ENCODE measurements around the gene WDR86.

WDR86 gene

GRCh38 chr7:151424799-151425198, 15.0 kb upstream of the WDR86 start:
- no peak for TF ChIP-seq SUZ12 (IDR thresholded peaks at IDR 0.05)
- TF ChIP-seq HDGF (IDR thresholded peaks at IDR 0.05; ENCODE audit: borderline replicate concordance) = no peak
- TF ChIP-seq TARDBP (IDR thresholded peaks at IDR 0.05) = no peak
- no peak for TF ChIP-seq FOXM1 (IDR thresholded peaks at IDR 0.05; ENCODE audit: borderline replicate concordance)
- TF ChIP-seq L3MBTL2 (conservative IDR thresholded peaks at IDR 0.05) = no peak
- ChIA-PET POLR2A (no interaction called here), CTCF (no interaction called here)
- no peak for DNase-seq (ENCODE audit: extremely low spot score)

DNA sequence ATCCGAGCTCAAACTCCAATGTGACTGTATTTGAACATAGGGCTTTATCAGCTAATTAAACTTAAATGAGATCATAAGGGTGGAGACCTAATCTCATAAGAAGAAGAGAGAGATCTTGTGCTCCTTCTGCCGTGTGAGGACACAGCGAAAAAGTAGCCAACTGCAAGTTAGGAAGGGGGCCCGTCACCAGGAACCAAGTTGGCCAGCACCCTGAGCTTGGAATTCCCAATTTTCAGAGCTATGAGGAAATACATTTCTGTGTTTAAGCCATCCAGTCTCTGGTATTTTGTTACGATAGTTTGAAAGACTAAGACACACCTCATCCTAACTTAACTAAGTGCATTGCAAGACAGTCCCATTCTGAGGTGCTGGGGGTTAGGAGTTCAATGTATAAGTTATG, 14.1 kb upstream of the WDR86 start:
- ChIA-PET CTCF (no interaction called here), POLR2A (no interaction called here)
- TF ChIP-seq CTBP1 (IDR thresholded peaks at IDR 0.05; ENCODE audit: borderline replicate concordance) = no peak
- no peak for TF ChIP-seq FOXK2 (IDR thresholded peaks at IDR 0.05)
- no peak for TF ChIP-seq NFRKB (IDR thresholded peaks at IDR 0.05)
- no peak for TF ChIP-seq SUZ12 (IDR thresholded peaks at IDR 0.05)
- no peak for TF ChIP-seq ZNF384 (IDR thresholded peaks at IDR 0.05)
- TF ChIP-seq BHLHE40 (IDR thresholded peaks at IDR 0.05; ENCODE audit: borderline replicate concordance) = no peak
- TF ChIP-seq TARDBP (IDR thresholded peaks at IDR 0.05) = no peak
- DNase-seq (ENCODE audit: extremely low spot score) = no peak

DNA sequence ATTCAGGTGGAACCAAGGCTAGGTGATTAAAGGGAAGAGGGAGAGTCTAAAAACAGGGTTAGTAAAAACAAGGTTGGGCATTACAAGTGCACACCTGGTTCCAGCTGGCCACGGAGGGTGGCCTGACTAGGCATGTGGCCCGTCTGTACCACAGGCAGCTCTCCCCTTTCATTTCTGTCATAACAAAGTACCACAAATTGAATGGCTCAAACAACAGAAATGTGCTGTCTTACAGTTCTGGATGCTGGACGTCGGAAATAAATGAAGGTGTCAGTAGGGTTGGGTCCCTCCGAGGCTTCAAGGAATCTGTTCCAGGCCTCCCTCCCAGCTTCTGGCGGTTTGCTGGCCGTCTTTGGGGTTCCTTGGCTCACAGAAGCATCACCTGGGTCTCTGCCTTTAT, 13.4 kb upstream of the WDR86 start:
- no peak for TF ChIP-seq SP1 (IDR thresholded peaks at IDR 0.05)
- no peak for TF ChIP-seq NFRKB (IDR thresholded peaks at IDR 0.05)
- no peak for TF ChIP-seq LEF1 (IDR thresholded peaks at IDR 0.05; ENCODE audit: borderline replicate concordance)
- no peak for TF ChIP-seq BHLHE40 (IDR thresholded peaks at IDR 0.05; ENCODE audit: borderline replicate concordance)
- TF ChIP-seq TARDBP (IDR thresholded peaks at IDR 0.05) = no peak
- TF ChIP-seq SUZ12 (IDR thresholded peaks at IDR 0.05) = no peak
- no peak for TF ChIP-seq ARNT (IDR thresholded peaks at IDR 0.05)
- TF ChIP-seq HDGF (IDR thresholded peaks at IDR 0.05; ENCODE audit: borderline replicate concordance) = no peak
- TF ChIP-seq ELF4 (IDR thresholded peaks at IDR 0.05) = no peak
- no peak for TF ChIP-seq FOXK2 (IDR thresholded peaks at IDR 0.05)
- TF ChIP-seq ZNF384 (IDR thresholded peaks at IDR 0.05) = no peak
- no peak for TF ChIP-seq FOXA1 (IDR thresholded peaks at IDR 0.05)
- TF ChIP-seq, protein P1, sequence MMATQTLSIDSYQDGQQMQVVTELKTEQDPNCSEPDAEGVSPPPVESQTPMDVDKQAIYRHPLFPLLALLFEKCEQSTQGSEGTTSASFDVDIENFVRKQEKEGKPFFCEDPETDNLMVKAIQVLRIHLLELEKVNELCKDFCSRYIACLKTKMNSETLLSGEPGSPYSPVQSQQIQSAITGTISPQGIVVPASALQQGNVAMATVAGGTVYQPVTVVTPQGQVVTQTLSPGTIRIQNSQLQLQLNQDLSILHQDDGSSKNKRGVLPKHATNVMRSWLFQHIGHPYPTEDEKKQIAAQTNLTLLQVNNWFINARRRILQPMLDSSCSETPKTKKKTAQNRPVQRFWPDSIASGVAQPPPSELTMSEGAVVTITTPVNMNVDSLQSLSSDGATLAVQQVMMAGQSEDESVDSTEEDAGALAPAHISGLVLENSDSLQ (IDR thresholded peaks at IDR 0.05) = no peak
- no peak for TF ChIP-seq FOXM1 (IDR thresholded peaks at IDR 0.05; ENCODE audit: borderline replicate concordance)
- TF ChIP-seq CTBP1 (IDR thresholded peaks at IDR 0.05; ENCODE audit: borderline replicate concordance) = no peak
- TF ChIP-seq L3MBTL2 (conservative IDR thresholded peaks at IDR 0.05) = no peak
- DNase-seq (ENCODE audit: extremely low spot score) = no peak
- ChIA-PET POLR2A (no interaction called here), CTCF (interaction anchor here (0.9 kb wide), 1 partner anchor 371 kb away, joined by 3 read pairs; no protein-coding TSS in a partner anchor)

DNA sequence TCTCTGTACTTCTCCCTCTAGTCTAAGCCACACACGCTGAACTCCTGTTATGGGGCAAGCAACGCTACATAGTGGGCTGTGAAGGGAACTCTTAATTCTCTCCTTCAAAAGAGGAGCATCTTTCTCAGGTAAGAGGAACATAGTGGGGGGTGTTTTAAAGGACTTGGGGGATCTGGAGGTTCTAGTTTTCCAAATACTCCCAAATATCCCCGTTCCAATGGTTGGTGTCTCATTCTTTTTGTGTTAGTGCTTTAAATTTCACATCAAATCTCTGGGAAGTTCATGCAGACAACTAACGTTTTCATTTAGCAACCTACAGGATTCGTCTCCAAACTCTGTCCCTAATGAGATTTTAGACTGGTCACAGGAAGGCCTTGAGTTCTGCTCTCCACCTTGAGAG, 12.4 kb upstream of the WDR86 start:
- DNase-seq (ENCODE audit: extremely low spot score) = no peak
- no peak for TF ChIP-seq ZNF384 (IDR thresholded peaks at IDR 0.05)
- TF ChIP-seq L3MBTL2 (conservative IDR thresholded peaks at IDR 0.05) = no peak
- TF ChIP-seq TARDBP (IDR thresholded peaks at IDR 0.05) = no peak
- no peak for TF ChIP-seq FOXM1 (IDR thresholded peaks at IDR 0.05; ENCODE audit: borderline replicate concordance)
- no peak for TF ChIP-seq FOXK2 (IDR thresholded peaks at IDR 0.05)
- no peak for TF ChIP-seq FOXA1 (IDR thresholded peaks at IDR 0.05)
- TF ChIP-seq LEF1 (IDR thresholded peaks at IDR 0.05; ENCODE audit: borderline replicate concordance) = no peak
- no peak for TF ChIP-seq NFRKB (IDR thresholded peaks at IDR 0.05)
- TF ChIP-seq SUZ12 (IDR thresholded peaks at IDR 0.05) = no peak
- ChIA-PET POLR2A (no interaction called here), CTCF (no interaction called here)

DNA sequence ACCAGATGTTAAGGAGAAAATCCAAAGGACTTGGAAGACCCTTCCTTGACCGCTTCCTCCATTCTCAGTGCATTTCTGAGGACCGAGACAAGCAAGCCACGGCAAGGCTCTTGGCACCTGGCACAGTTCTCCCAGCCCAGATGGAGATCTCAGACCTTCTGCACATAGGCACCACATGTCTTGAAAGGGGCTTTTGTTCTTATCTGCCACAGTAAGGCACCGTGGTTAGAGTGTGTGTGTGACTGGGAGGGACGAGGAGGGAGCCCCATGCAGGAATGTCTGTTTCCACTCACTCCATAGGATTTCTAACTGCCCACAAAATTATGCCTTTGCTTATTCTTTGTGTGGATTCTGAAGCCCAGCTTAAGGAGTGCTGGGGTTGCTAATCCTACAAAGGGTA, 10.3 kb upstream of the WDR86 start:
- ChIA-PET POLR2A (no interaction called here), CTCF (no interaction called here)
- TF ChIP-seq SP1 (IDR thresholded peaks at IDR 0.05) (no peak), CTBP1 (IDR thresholded peaks at IDR 0.05; ENCODE audit: borderline replicate concordance) (no peak), FOXK2 (IDR thresholded peaks at IDR 0.05) (no peak), ELF4 (IDR thresholded peaks at IDR 0.05) (no peak), TARDBP (IDR thresholded peaks at IDR 0.05) (no peak), SUZ12 (IDR thresholded peaks at IDR 0.05) (no peak), ZNF384 (IDR thresholded peaks at IDR 0.05) (no peak), FOXM1 (IDR thresholded peaks at IDR 0.05; ENCODE audit: borderline replicate concordance) (no peak), NFRKB (IDR thresholded peaks at IDR 0.05) (no peak), ARNT (IDR thresholded peaks at IDR 0.05) (no peak), HDGF (IDR thresholded peaks at IDR 0.05; ENCODE audit: borderline replicate concordance) (no peak), L3MBTL2 (conservative IDR thresholded peaks at IDR 0.05) (no peak), LEF1 (IDR thresholded peaks at IDR 0.05; ENCODE audit: borderline replicate concordance) (no peak), BHLHE40 (IDR thresholded peaks at IDR 0.05; ENCODE audit: borderline replicate concordance) (no peak), FOXA1 (IDR thresholded peaks at IDR 0.05) (no peak)
- TF ChIP-seq, protein P1 (IDR thresholded peaks at IDR 0.05) = no peak
- DNase-seq (ENCODE audit: extremely low spot score) = no peak

DNA sequence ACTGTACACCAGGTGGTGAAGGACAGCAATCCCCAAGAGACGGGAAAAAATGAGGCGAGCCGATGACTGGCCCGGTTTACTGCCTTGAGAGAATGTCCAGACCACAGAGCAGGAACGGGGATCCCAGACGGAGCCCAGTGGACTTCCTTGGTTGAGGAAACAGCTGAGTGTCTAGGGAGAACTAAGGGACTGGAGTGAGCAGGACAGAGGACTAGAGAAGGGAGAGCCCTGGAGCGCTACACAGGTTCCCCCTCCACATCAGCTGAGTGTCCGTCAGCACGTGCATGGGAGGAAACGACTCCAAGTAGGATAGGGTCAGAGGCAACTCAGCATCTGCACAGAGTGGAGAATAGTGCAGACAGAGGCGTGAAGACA, 7.1 kb upstream of the WDR86 start:
- no peak for DNase-seq (ENCODE audit: extremely low spot score)
- TF ChIP-seq FOXK2 (IDR thresholded peaks at IDR 0.05) (no peak), SUZ12 (IDR thresholded peaks at IDR 0.05) (no peak), FOXA1 (IDR thresholded peaks at IDR 0.05) (no peak), TARDBP (IDR thresholded peaks at IDR 0.05) (no peak)
- POLR2A ChIA-PET = no interaction called here
- CTCF ChIA-PET = no interaction called here

DNA sequence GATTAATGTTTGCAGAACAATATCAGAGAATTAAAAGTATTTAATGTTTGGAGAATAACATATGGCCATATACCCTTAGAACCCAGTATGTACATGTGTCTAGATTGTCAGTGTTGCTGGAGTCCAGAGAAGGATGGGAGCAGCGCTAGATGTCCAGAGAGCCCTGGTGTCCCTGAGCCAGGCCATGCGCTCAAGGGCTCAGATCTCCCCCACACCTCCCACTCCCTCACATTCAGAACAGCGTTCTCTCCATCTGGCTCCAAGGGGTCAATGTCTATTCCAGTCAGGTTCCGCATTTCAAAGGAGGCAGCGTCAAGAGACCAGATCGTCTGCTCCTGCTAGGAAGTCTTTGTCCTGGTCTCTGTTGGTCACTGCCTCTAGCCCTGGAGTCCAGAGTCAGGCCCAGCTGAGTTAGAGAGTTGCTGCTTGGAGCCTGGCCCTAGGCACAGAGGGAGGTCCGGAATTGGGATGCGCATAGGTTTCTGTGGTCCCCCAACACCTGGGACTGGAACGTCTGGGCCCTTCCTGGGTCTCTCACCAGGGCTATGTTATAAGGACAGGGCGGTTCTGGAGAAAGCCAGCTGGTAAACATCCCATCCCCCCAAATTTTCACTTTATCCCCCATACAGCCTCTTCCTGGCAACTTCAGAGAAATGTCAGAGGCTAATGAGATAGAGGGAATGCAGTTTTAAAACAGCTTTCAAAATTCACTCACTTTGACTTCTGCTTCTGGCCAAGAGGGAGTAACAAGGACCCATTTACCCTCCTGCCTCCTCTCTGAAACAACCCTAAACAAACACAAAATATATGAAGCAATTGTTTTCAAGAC, 6.5 kb upstream of the WDR86 start:
- POLR2A ChIA-PET = no interaction called here
- DNase-seq (ENCODE audit: extremely low spot score) = no peak
- TF ChIP-seq L3MBTL2 (conservative IDR thresholded peaks at IDR 0.05) = no peak
- no peak for TF ChIP-seq CTBP1 (IDR thresholded peaks at IDR 0.05; ENCODE audit: borderline replicate concordance)
- TF ChIP-seq ARNT (IDR thresholded peaks at IDR 0.05) = no peak
- CTCF ChIA-PET = no interaction called here

Data from HEK293T (cell line).